Immature natural killer cell (primary cell): Measurements from ENCODE around the gene PNPO. TPM values are rescaled to one million over a fixed set of nuclear protein-coding genes. Genes with fewer than 3 reads are reported as not detected.

ENCODE experiments used
- DNase-seq, 3 donors: peaks; one replicate each; pipeline ENCODE4 v3.0.0; 2022; ENCODE audit warnings: mixed read lengths in 1 of 3
- H3K27ac Mint-ChIP-seq, 6 donors: one replicate each; pipeline ENCODE4 v1.8.0; 2020; ENCODE audit warnings: mixed read lengths in 6 of 6, mild to moderate bottlenecking in 5 of 6, inconsistent platforms in 4 of 6, moderate library complexity in 3 of 6
- H3K27me3 Mint-ChIP-seq, 3 donors: one replicate each; pipeline ENCODE4 v1.8.0; 2020 to 2021; ENCODE audit warnings: low read depth in 3 of 3, mild to moderate bottlenecking in 3 of 3, mixed read lengths in 3 of 3, moderate library complexity in 3 of 3, inconsistent platforms in 1 of 3
- H3K36me3 Mint-ChIP-seq, 3 donors: one replicate each; pipeline ENCODE4 v1.8.0; 2020; ENCODE audit warnings: mixed read lengths in 3 of 3, inconsistent platforms in 2 of 3, mild to moderate bottlenecking in 2 of 3
- H3K4me1 Mint-ChIP-seq, 2 donors: one replicate each; pipeline ENCODE4 v1.8.0; 2020; ENCODE audit warnings: inconsistent platforms in 2 of 2, mild to moderate bottlenecking in 2 of 2, mixed read lengths in 2 of 2, moderate library complexity in 1 of 2
- H3K4me3 Mint-ChIP-seq, 5 donors: one replicate each; pipeline ENCODE4 v1.8.0; 2020; ENCODE audit warnings: mild to moderate bottlenecking in 5 of 5, mixed read lengths in 5 of 5, inconsistent platforms in 3 of 5, moderate library complexity in 3 of 5
- H3K9me3 Mint-ChIP-seq, 6 donors: one replicate each; pipeline ENCODE4 v1.8.0; 2020; ENCODE audit warnings: mild to moderate bottlenecking in 6 of 6, mixed read lengths in 6 of 6, inconsistent platforms in 4 of 6, moderate library complexity in 3 of 6
- polyA plus RNA-seq, 3 donors: library from polyadenylated mRNA; unstranded; fragments of 300-500 nt; fragmentation: Illumina TruSeq; gene quantifications; one replicate each; pipeline ENCODE4 v1.2.3, GENCODE V29; 2021

The PNPO gene
- polyA plus RNA-seq, 3 donors from 2014 or later, result 14.3 to 21.2 (median 18.6) TPM

GRCh38 chr17:47993964-47994363 lies 52.6 kb downstream of the PNPO start:
- no peaks in the 10 kb centered on the region for H3K36me3 Mint-ChIP-seq
- peaks cover 0 to 2% (median 0%) of the 10 kb centered on the region in 6 donors for H3K9me3 Mint-ChIP-seq
- H3K27ac Mint-ChIP-seq, result no peak overlapping the region
- peaks cover 10 to 11% of the 10 kb centered on the region in 2 donors for H3K4me1 Mint-ChIP-seq
- no peak for DNase-seq
- H3K4me3 Mint-ChIP-seq, result no peak overlapping the region
- peaks cover 0 to 5% (median 2%) of the 10 kb centered on the region in 3 donors for H3K27me3 Mint-ChIP-seq

GRCh38 chr17:47994724-47995123 lies 53.4 kb downstream of the PNPO start:
- Mint-ChIP-seq H3K36me3 (no peaks in the 10 kb centered on the region), H3K27ac (no peak overlapping the region), H3K27me3 (peaks cover 0 to 5% (median 2%) of the 10 kb centered on the region in 3 donors), H3K4me1 (peaks cover 2 to 3% of the 10 kb centered on the region in 2 donors), H3K4me3 (no peak overlapping the region), H3K9me3 (peaks cover 0 to 2% (median 0%) of the 10 kb centered on the region in 6 donors)
- DNase-seq, result no peak

DNA sequence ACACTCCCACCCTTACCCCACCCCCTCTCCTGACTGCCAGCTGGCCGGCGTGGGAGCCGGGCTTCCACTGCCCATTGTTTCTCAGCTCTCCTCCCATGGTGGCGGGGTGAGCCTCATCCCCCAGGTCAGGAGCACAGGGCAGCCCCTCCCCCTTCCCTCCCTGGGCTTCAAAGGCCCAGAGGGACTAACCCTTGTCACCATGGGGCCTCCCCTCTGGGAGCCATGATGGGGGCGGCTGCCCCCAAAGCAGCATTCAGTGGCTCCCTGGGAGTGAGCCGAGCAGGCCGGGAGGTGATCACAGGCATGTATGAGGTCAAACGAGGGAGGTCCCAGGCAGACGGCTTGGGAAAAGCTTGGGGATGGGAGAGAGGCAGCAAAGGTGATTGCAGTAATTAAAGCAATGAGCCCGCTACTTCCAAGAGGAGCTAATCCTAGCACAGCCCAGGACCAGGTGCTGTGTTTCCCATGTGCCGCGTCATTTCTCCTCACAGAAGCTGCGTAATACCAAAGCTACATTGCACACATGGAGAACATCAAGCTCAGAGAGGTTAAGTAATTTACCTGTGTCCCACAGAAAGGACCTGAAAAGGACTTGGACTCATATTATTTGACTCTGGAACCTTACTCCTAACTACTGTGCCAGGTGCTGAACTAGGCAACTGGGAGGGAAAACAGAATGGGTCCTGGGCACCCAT lies 54.0 kb downstream of the PNPO start:
- Mint-ChIP-seq H3K4me1 (no peaks in the 10 kb centered on the region), H3K27me3 (peaks cover 0 to 3% (median 2%) of the 10 kb centered on the region in 3 donors), H3K9me3 (peaks cover 0 to 2% (median 0%) of the 10 kb centered on the region in 6 donors), H3K4me3 (no peak overlapping the region), H3K27ac (no peak overlapping the region), H3K36me3 (no peaks in the 10 kb centered on the region)
- DNase-seq, result no peak

- peaks cover 0 to 3% (median 2%) of the 10 kb centered on the region in 3 donors for H3K27me3 Mint-ChIP-seq
- no peaks in the 10 kb centered on the region for H3K4me1 Mint-ChIP-seq
- H3K4me3 Mint-ChIP-seq, result no peak overlapping the region
- H3K36me3 Mint-ChIP-seq, result no peaks in the 10 kb centered on the region
- no peak overlapping the region for H3K27ac Mint-ChIP-seq
- DNase-seq, result no peak
- H3K9me3 Mint-ChIP-seq, result peaks cover 0 to 2% (median 0%) of the 10 kb centered on the region in 6 donors
Observed at GRCh38 chr17:47996201-47996600, 54.8 kb downstream of the PNPO start.

DNA sequence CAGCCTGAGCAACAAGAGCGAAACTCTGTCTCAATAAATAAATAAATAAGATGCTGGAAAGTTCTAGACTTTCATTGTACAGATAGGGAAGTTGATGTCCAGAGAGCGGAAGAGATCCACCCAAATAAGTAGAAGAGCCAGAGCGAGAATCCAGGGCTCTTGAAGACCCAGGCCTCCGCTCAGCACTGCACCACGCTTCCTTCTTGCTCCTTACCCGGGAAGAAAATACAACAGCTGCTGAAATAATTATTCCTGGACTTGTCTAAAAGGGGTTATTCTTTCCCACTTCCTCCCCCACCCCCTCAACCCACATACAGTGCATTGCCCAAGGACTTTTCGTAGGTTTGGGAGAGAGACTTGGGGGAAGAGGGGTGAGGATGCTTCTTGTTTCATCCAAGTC lies 56.2 kb downstream of the PNPO start:
- H3K4me3 Mint-ChIP-seq, result no peak overlapping the region
- H3K9me3 Mint-ChIP-seq, result peaks cover 0 to 2% (median 0%) of the 10 kb centered on the region in 6 donors
- H3K36me3 Mint-ChIP-seq, result no peaks in the 10 kb centered on the region
- no peak overlapping the region for H3K27ac Mint-ChIP-seq
- no peaks in the 10 kb centered on the region for H3K4me1 Mint-ChIP-seq
- peaks cover 0 to 4% (median 2%) of the 10 kb centered on the region in 3 donors for H3K27me3 Mint-ChIP-seq
- no peak for DNase-seq

DNA sequence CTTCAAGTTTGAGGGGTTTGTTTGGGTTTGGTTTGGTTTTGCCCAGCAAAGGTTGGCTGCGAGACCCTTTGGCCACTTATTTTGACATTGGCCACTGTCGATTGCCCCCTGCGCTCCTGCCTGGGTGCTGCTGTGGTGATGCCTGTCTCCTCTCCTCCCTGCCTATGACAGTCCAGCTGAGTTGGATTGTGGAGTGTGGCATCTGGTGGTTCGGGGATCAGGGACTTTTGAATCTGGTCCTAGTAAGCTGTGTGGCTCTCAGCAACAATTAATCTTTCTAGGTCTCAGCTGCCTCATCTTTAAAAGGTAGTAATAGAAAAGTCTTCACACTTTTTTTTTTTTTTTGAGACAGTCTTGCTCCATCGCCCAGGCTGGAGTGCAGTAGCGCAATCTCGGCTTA lies 56.7 kb downstream of the PNPO start:
- H3K4me1 Mint-ChIP-seq, result no peaks in the 10 kb centered on the region
- H3K27me3 Mint-ChIP-seq, result peaks cover 0 to 4% (median 4%) of the 10 kb centered on the region in 3 donors
- peaks cover 0 to 2% (median 0%) of the 10 kb centered on the region in 6 donors for H3K9me3 Mint-ChIP-seq
- no peak for DNase-seq
- H3K27ac Mint-ChIP-seq, result no peak overlapping the region
- H3K36me3 Mint-ChIP-seq, result no peaks in the 10 kb centered on the region
- no peak overlapping the region for H3K4me3 Mint-ChIP-seq

Other genes starting within 250 kb of the PNPO start
- 1 to 10 TPM; 1.3 to 2.3 (median 2.2) TPM for gene TBKBP1, start 247.4 kb upstream of the PNPO start, polyA plus RNA-seq
- 100 to 1,000 TPM; 199 to 385 (median 225) TPM for gene TBX21, start 208.3 kb upstream of the PNPO start, polyA plus RNA-seq
- gene OSBPL7, start 119.8 kb upstream of the PNPO start, polyA plus RNA-seq, result 1 to 10 TPM; 2.7 to 7.5 (median 3.8) TPM
- 100 to 1,000 TPM in 2 of 3 donors, 10 to 100 TPM in 1; 50.5 to 189 (median 114) TPM for gene MRPL10, start 110.0 kb upstream of the PNPO start, polyA plus RNA-seq
- under 1 TPM in 2 of 3 donors, not detected in 1; 0.66 to 0.82 TPM for gene LRRC46, start 109.9 kb upstream of the PNPO start, polyA plus RNA-seq
- gene SCRN2, start 100.3 kb upstream of the PNPO start, polyA plus RNA-seq, result 10 to 100 TPM; 17.7 to 41.2 (median 22.5) TPM
- not detected for gene SP6, start 90.4 kb upstream of the PNPO start, polyA plus RNA-seq
- 10 to 100 TPM in 1 of 3 donors, 1 to 10 TPM in 2; 2.0 to 13.7 (median 5.0) TPM for gene SP2, start 45.3 kb upstream of the PNPO start, polyA plus RNA-seq
- gene PRR15L, start 16.3 kb downstream of the PNPO start, polyA plus RNA-seq, result under 1 TPM in 1 of 3 donors, not detected in 2; 0.16 TPM
- gene CDK5RAP3, start 29.5 kb downstream of the PNPO start, polyA plus RNA-seq, result 10 to 100 TPM; 66.3 to 97.2 (median 84.0) TPM
- 10 to 100 TPM; 38.9 to 64.2 (median 41.3) TPM for gene COPZ2, start 96.2 kb downstream of the PNPO start, polyA plus RNA-seq
- gene NFE2L1, start 106.8 kb downstream of the PNPO start, polyA plus RNA-seq, result 10 to 100 TPM in 1 of 3 donors, 1 to 10 TPM in 2; 5.9 to 18.4 (median 7.1) TPM
- 10 to 100 TPM; 19.3 to 30.0 (median 27.0) TPM for gene CBX1, start 159.9 kb downstream of the PNPO start, polyA plus RNA-seq
- 10 to 100 TPM; 37.1 to 44.7 (median 41.2) TPM for gene SNX11, start 166.2 kb downstream of the PNPO start, polyA plus RNA-seq